CD4-positive, alpha-beta T cell treated with Interleukin-4 for 1 hour (primary cell): ENCODE data around the gene MIPOL1.
"Not testable (repeated sequence)": the region's sequence is repeated elsewhere in the genome, so short reads cannot be mapped to it uniquely, and the experiment has no call there.

ENCODE experiments used
- DNase-seq, 2 donors: peaks; one replicate each; pipeline ENCODE4 v3.0.0-alpha.2; 2020 to 2022

The MIPOL1 gene

DNA sequence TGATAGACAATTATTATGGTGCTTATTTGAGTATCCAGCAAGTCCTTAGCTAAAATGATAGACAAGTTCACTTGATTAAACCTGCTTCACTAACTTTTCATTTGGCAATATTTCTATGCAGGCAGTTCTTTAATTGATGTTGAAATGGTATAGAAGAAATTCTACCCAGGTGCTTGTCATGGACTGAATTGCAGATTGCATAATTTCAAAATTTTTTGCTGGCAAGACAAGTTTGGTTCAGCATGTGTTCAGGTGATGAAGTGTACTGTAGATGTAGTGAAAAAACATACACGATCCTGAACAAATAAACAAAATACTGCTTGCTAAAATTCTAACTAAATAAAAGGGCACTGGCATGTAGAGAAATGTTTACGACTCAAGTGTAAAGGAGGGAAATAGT, 208.4 kb downstream of the MIPOL1 start:
- DNase-seq: no peak

DNA sequence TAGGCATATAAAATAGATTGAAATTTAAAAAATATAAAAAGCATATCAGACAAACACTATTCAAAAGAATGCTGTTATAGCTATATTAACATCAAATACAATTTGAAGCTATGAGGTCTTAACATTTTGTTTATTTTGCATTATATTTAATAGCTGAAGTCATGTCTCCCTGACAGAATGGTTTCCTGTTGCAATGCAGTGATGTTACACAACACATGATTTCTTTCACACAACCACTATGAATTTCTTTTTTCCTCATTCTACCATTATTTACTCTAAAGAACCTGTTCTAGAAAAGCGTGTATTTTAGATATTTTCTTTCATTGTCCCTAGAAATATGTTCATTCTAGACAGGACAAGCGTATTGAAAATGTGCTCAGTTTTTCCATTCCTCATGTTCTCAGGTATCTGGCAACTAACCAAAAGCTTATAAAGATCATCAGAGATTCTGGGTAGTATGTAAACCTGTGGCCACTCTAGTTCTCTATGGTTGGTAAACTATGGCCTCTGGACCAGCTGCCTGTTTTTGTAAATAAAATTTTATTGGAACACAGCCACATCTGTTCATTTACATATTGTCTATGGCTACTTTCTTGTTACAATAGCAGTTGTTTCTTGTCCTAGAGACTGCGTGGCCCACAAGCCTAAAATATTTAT, 213.5 kb downstream of the MIPOL1 start:
- DNase-seq: no peak

DNA sequence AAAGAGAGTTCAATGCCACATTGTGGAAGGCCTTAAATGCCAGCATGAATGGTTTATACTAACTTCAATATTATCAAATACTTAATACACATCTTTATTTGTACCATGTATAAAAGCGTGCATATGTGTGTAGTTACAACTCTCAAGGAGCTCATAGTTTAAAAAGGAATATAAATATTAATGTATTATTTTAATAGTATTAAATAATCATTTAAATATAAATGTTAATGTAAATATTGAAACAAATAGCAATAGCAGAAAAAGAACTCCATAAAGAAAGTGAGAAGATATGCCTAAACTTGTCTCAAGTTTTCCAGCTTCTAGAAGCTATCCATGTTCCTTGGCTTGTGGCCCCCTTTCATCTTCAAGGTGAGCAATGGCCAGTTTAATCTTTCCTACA, 215.3 kb downstream of the MIPOL1 start:
- DNase-seq: no peak

GRCh38 chr14:37413504-37414003, 215.8 kb downstream of the MIPOL1 start:
- no peak for DNase-seq

DNA sequence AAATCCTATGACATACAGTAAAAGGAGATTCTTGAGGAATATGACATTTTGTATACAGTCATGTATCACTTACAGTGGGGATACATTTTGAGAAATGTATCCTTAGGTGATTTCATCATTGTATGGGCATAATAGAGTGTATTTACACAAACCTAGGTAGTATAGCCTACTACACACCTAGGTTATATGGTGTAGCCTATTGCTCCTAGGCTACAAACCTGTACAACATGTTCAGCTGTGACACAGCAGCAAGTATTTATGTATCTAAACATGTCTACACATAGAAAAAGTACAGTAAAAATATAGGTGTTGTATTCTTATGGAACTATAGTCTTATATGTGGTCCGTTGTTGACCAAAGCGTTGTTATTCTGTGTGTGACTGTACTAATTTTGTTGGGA, 218.5 kb downstream of the MIPOL1 start:
- DNase-seq: no peak

DNA sequence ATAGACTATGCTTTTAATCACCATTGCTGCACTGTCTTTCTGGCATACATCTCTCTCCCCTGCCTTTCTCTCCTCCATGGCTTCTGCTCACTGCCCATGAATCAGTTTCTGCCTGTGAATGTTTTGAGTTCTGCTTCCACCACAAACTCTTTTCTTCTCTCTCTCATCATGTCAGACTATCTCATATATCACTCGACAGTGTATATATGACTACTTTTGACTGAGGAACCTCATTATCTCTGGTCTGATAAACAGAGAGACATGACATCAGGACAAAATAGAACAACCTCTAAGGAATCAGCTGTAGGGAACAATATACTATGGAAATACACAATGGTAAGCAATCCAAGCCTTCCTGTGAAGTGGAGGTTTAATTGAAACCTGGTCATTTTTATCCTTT, 219.4 kb downstream of the MIPOL1 start:
- no peak for DNase-seq

- DNase-seq: no peak
Observed at GRCh38 chr14:37417833-37418232, 220.1 kb downstream of the MIPOL1 start.

GRCh38 chr14:37420622-37421021, 222.9 kb downstream of the MIPOL1 start:
- no peak for DNase-seq

GRCh38 chr14:37422319-37422718, 224.6 kb downstream of the MIPOL1 start:
- no peak for DNase-seq

GRCh38 chr14:37422748-37423147, 225.0 kb downstream of the MIPOL1 start:
- DNase-seq: no peak

DNA sequence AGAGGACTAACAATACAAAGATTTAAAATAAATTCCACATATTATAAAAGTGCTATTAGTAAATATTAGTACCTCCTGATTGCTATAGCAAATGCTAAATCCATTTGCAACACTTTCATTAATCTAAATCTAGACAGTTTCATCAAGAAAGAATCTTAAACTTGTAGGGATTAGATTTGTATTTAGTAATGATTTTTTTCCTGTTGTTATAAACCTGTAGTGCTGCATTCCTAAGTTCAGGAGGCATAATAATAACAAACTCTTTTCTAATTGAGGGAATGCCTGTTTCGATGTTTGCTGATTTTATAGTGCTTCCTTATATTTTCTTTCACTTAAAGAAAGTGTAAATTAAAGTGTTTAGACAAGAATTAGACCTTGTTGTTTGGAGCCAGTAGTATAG, 231.2 kb downstream of the MIPOL1 start:
- no peak for DNase-seq

DNA sequence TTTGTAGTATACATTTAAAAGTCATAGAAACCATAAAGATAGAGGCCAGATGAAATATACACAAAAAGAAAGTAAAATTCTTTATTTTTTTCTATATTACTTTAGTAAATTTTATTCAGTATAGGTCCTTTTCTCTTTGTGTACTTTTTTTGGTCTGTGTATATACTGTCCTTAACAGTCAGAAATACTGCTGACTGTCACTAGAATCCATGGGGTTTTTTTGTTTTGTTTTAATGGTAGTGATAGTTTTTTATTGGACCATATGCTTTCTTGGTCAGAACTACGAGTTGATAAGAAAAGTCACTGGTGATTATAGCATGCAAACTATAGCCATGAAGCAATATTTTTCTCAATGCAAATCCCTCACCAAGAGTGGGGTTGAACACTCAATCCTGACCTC, 231.9 kb downstream of the MIPOL1 start:
- no peak for DNase-seq

GRCh38 chr14:37434867-37435266, 237.1 kb downstream of the MIPOL1 start:
- DNase-seq: no peak

DNA sequence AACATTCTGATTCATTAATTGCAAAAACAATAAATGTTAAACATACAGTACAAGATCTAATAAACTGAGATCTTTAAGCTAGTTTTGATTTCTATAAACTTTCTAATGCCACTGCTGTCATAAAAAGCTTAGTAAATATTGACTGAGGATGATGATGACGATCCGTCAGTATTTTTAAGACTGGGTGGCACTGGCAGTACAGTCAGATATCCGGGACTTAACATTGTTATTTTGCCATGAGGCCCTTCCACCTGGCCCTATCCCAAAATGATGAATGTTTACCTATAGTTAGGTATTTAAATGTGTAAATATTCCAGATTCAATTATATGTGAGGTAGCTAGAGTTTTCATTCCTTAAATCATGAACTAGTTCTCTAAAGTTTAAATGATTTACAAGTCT, 238.8 kb downstream of the MIPOL1 start:
- DNase-seq: no peak

DNA sequence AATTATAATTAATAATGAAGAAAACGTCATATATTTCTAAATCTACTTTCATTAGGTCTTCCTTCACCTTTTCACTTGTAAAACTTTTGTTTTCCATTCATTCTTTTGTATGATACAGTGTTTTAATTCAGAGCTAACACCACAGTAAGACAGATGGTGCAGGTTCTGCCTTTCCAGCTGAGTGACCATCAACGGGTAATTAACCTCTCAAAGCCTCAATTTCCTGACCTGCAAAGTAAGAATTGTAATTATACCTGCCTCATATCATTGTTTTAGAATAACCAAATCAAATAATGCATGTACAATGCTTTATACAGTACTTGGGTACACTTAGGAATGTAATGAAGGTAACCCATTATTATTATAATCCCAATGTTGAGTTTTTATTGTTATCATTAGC, 239.8 kb downstream of the MIPOL1 start:
- no peak for DNase-seq

GRCh38 chr14:37438444-37438843, 240.7 kb downstream of the MIPOL1 start:
- no peak for DNase-seq

- no peak for DNase-seq
Observed at GRCh38 chr14:37443461-37443860, 245.7 kb downstream of the MIPOL1 start.

GRCh38 chr14:37447883-37448391, 250.2 kb downstream of the MIPOL1 start:
- DNase-seq: no peak

DNA sequence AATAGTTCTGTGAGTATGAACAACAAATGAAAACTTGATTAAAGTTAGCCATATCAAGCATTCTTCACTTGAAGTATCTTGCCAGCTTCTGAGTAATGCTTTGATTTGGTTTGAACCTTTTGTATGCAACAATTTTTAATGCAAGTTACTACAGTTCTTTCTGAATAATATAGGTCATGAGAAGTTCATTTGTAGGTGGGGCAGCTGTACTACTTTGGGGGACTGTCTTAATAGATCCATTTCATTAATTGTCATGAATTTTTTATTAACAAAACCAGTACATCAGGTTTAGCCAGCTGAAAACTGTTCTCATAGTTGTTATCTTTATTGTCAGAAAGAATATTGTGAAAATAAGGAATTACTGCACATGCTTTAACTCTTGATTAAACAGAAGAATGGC, 254.6 kb downstream of the MIPOL1 start:
- no peak for DNase-seq

DNA sequence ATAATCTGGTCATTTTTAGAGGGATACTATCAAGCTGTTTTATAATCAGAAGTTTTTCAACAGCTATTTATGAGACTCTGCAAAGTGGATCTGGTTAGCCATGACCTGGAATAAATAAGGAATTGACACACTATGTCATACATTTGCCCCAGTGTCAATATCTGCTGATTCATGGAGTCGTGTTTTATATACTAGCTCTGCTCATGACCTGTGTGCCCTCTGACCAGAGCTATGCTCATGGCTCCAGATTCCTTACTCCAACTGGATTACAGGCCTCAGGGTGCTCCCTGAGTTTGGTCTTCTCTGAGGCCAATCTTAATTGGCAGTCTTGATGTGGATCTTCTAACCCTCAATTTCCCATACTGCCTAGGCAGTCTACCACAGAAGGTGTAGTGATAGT, 256.2 kb downstream of the MIPOL1 start:
- DNase-seq: no peak

DNA sequence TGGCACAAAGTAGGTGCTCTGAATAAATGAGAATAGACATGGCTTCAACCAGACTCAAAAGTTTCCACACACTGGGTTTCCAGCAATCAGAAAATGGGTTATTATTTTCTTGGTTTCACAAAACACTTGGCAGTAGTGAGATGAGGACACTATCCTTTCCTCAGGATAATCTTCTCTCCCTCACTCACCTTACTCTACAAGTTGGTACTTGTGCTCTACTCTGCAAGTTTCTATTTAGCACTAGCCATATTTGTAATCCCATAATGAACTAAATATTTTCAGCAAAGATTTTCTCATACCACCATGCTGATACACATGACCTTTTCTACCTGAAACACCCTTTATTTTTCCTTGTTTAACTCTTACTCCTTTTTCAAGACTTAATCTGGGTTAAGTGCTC, 259.6 kb downstream of the MIPOL1 start:
- no peak for DNase-seq

GRCh38 chr14:37462426-37462825, 264.7 kb downstream of the MIPOL1 start:
- not testable (repeated sequence) for DNase-seq

- DNase-seq: no peak
Observed at GRCh38 chr14:37464192-37464858, 266.6 kb downstream of the MIPOL1 start.

DNA sequence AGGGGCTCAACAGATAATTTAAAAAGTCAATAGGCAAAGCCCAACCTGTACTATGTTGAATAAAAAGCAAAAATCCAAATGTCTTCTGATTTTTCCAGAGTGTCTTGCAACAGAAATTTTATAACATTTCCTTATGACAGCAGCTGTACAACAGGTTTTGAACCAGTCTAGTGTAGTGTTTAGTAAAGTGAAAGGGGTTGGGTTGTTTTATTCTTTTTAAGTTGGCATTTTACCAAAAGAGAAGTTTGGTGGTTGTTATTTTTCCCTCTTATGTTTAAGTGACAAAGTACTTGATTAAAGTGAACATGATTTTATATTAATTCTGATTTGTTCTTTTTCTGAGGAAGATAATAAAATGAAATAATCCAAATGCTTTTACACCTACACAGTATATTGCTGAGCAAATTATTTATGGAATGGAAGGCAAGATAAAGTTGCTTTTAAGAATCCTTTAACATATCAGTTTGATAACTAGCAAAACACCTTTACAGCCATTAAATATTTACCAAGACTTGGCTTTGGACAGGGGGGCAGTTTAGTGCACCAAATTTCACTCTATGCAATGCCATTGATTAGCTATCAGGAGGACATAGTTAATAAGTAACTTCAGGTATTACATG, 268.4 kb downstream of the MIPOL1 start:
- DNase-seq: no peak
